K562 (cell line): Measurements from ENCODE around the gene TPD52L1. TPM values are rescaled to one million over a fixed set of nuclear protein-coding genes. Genes with fewer than 3 reads are reported as not detected.

Source experiments
- ATAC-seq: fragments of 200-7000 bp; cut with Tn5 transposase; 3 replicates; pipeline ENCODE4 v1.9.1; 2020; ENCODE audit warnings: moderate library complexity
- BruUV-seq: library from RNA; stranded (reverse); fragments of 400-500 nt; replicated peaks from 2 replicates; lab custom pipeline; 2021; lab: Mats Ljungman, UMichigan
- CTCF ChIA-PET: fragments of 300-600 bp; formaldehyde crosslinking; extraction: SDS; loops from one replicate; lab custom pipeline; 2021; ENCODE audit warnings: low intra/inter-chr PET ratio; lab: Yijun Ruan, JAX
- POLR2A ChIA-PET: fragments of 300-600, 350-650 bp; sonication (Branson Sonifier 250); formaldehyde crosslinking; extraction: SDS; loops from one replicate; lab custom pipeline; 2021; ENCODE audit warnings: antibody characterized with exemption, inconsistent platforms; lab: Yijun Ruan, JAX
- DNase-seq, 4 experiments: peaks; one replicate each; pipeline versions ENCODE4 v3.0.0 to v3.0.0-alpha.2; 2011 to 2018; ENCODE audit warnings: low spot score in 3 of 4, mixed read lengths in 3 of 4; ENCODE audit errors: extremely low read depth in 1 of 4
- FAIRE-seq: peaks from 2 replicates; lab custom pipeline; 2011; peaks lifted over from hg19 to GRCh38; lab: Jason Lieb, UNC
- H2AFZ ChIP-seq: 2 replicates; pipeline ENCODE4 v1.6.0; 2011; ENCODE audit warnings: low read depth, low read length, control low read depth, inconsistent platforms
- H3K27ac ChIP-seq: fragments of 200-600 bp; 3 replicates; pipeline ENCODE4 v1.8.0; 2011; ENCODE audit warnings: low read depth, mild to moderate bottlenecking, control low read depth, inconsistent platforms, low read length, moderate library complexity, mixed read lengths; ENCODE audit errors: extremely low read depth
- H3K27me3 ChIP-seq, 2 experiments: fragments of 300-600 bp in 1 of 2; 2 replicates in 1 of 2; 3 replicates in 1 of 2; pipeline versions ENCODE4 v1.6.0 to v1.8.0; 2011; ENCODE audit warnings: inconsistent platforms in 2 of 2, low read length in 2 of 2, mild to moderate bottlenecking in 1 of 2, mixed read lengths in 1 of 2, moderate library complexity in 1 of 2; ENCODE audit not compliant: control insufficient read depth in 2 of 2, insufficient read depth in 2 of 2
- H3K36me3 ChIP-seq: fragments of 300-600 bp; 3 replicates; pipeline ENCODE4 v1.8.0; 2011; ENCODE audit warnings: mild to moderate bottlenecking, low read length, inconsistent platforms; ENCODE audit not compliant: control insufficient read depth, insufficient read depth
- H3K4me1 ChIP-seq, 2 experiments: fragments of 200-600 bp in 1 of 2; replicated peaks in 1 of 2; 2 replicates in 1 of 2; 3 replicates in 1 of 2; pipeline versions ENCODE4 v1.5.1 to v1.8.0; 2011; ENCODE audit warnings: inconsistent platforms in 2 of 2, low read length in 2 of 2, mild to moderate bottlenecking in 1 of 2, mixed read lengths in 1 of 2, moderate library complexity in 1 of 2; ENCODE audit not compliant: control insufficient read depth in 2 of 2, insufficient read depth in 2 of 2
- H3K4me2 ChIP-seq: 2 replicates; pipeline ENCODE4 v1.6.1; 2011; ENCODE audit warnings: low read length, control low read depth, inconsistent platforms, mixed read lengths; ENCODE audit not compliant: insufficient read depth
- H3K4me3 ChIP-seq: fragments of 200-600 bp; sonication (generic), shearing (Covaris generic); 2 replicates; pipeline ENCODE4 v1.5.1; 2016; ENCODE audit warnings: control low read depth, inconsistent platforms
- H3K79me2 ChIP-seq: fragments of 200-600 bp; 3 replicates; pipeline ENCODE4 v1.8.0; 2011; ENCODE audit warnings: low read length, inconsistent platforms; ENCODE audit not compliant: control insufficient read depth, insufficient read depth
- H3K9ac ChIP-seq, 2 experiments: 2 replicates each; pipeline versions ENCODE4 v1.6.0 to v1.6.1; 2011; ENCODE audit warnings: low read depth in 2 of 2, low read length in 2 of 2, control low read depth in 1 of 2, inconsistent platforms in 1 of 2, mild to moderate bottlenecking in 1 of 2, mixed read lengths in 1 of 2; ENCODE audit not compliant: insufficient read depth in 1 of 2
- H3K9me1 ChIP-seq: one replicate; pipeline ENCODE4 v1.6.0; 2011; ENCODE audit warnings: inconsistent platforms, mild to moderate bottlenecking, low read length, moderate library complexity; ENCODE audit not compliant: control insufficient read depth, insufficient read depth
- H3K9me3 ChIP-seq: replicated peaks from 2 replicates; pipeline ENCODE4 v1.5.1; 2011; ENCODE audit warnings: low read depth, low read length, inconsistent platforms; ENCODE audit not compliant: control insufficient read depth, insufficient read depth
- H4K20me1 ChIP-seq: replicated peaks from 2 replicates; pipeline ENCODE4 v1.6.1; 2011; ENCODE audit warnings: low read length, inconsistent platforms, mixed read lengths; ENCODE audit not compliant: control insufficient read depth, insufficient read depth
- IFI16 ChIP-seq: fragments of 250-450 bp; sonication (Bioruptor Pico); IDR thresholded peaks from 2 replicates; pipeline ENCODE4 v2.1.2; 2022; ENCODE audit warnings: mild to moderate bottlenecking, inconsistent platforms
- MEF2D ChIP-seq: conservative IDR thresholded peaks from 2 replicates; pipeline ENCODE4 v1.6.1; 2016; ENCODE audit warnings: low read depth, missing genetic modification characterization, missing compliant biosample characterization
- OTX1 ChIP-seq: fragments of 450-650 bp; formaldehyde crosslinking; IDR thresholded peaks from 2 replicates; pipeline ENCODE4 v1.4.0; 2022; ENCODE audit warnings: mild to moderate bottlenecking
- SIRT6 ChIP-seq: IDR thresholded peaks from one replicate; pipeline ENCODE4 v1.6.1; 2012; ENCODE audit warnings: low read depth, mild to moderate bottlenecking, control low read depth, inconsistent platforms, low read length, moderate library complexity
- SMARCA5 ChIP-seq: fragments of 450-650 bp; IDR thresholded peaks from 2 replicates; pipeline ENCODE4 v1.6.1; 2016
- ZNF124 ChIP-seq: sonication (generic); formaldehyde crosslinking; IDR thresholded peaks from 2 replicates; pipeline ENCODE4 v1.8.1; 2022; ENCODE audit warnings: missing genetic modification reagents
- ZNF384 ChIP-seq: IDR thresholded peaks from 2 replicates; pipeline ENCODE4 v1.6.1; 2012; ENCODE audit warnings: low read depth, low read length, improper control_type of control experiment
- WGBS: fragments of 100-300 bp; shearing (Covaris generic); methylation state at CpG from one replicate; pipeline ENCODE4 v1.1.6; 2016; ENCODE audit warnings: low coverage, mixed read lengths; ENCODE audit not compliant: insufficient coverage; ENCODE audit errors: missing lambda C conversion rate; 5-methylcytosine and 5-hydroxymethylcytosine counted together
- in situ Hi-C: fragments of 300-500 bp; cut with MboI; formaldehyde crosslinking; loops from 4 replicates; pipeline ENCODE4 v1.15.0; 2018; ENCODE audit warnings: inconsistent platforms, mixed read lengths
- intact Hi-C: fragments of 100-400 bp; cut with micrococcal nuclease; formaldehyde crosslinking; loops from 2 replicates; pipeline ENCODE4 v1.14.2; 2022
- polyA plus RNA-seq, 8 experiments: library from polyadenylated mRNA; depleted of rRNA in 4 of 8; stranded (reverse) in 5 of 8; unstranded in 3 of 8; fragments of >200 nt; fragmentation: Nextera tagmentation in 2 of 8; fragmentation: Illumina TruSeq in 1 of 8; extraction: Ambion mirVana in 2 of 8; extraction: Trizol in 1 of 8; gene quantifications; 2 replicates each; pipeline versions ENCODE4 v1.2.1 to v1.2.3, GENCODE V29; 2011 to 2014; ENCODE audit warnings: inconsistent platforms in 1 of 8, missing spikeins in 1 of 8
- total RNA-seq, 7 experiments: library from RNA; depleted of rRNA in 6 of 7; stranded (reverse); fragments of >200 nt in 6 of 7; fragmentation: Illumina TruSeq in 2 of 7; extraction: Trizol in 2 of 7; gene quantifications; 2 replicates each; pipeline versions ENCODE4 v1.2.1 to v1.2.3, GENCODE V29; 2011 to 2021; ENCODE audit warnings: low replicate concordance in 1 of 7
- TF ChIP-seq, protein P1 (sequence below): IDR thresholded peaks from 2 replicates; pipeline ENCODE4 v1.6.1; 2016; ENCODE audit warnings: missing genetic modification characterization, missing compliant biosample characterization
- TF ChIP-seq, protein P2 (sequence below): fragments of 450-650 bp; formaldehyde crosslinking; IDR thresholded peaks from 2 replicates; pipeline ENCODE4 v1.4.0; 2022; ENCODE audit warnings: mild to moderate bottlenecking, moderate library complexity

The TPD52L1 gene
- total and polyA plus RNA-seq, 9 of the 15 experiments (the other 6 are each of a cell fraction or from before 2014, with no cell fraction given): 12.9 to 149 (median 75.7) TPM

DNA sequence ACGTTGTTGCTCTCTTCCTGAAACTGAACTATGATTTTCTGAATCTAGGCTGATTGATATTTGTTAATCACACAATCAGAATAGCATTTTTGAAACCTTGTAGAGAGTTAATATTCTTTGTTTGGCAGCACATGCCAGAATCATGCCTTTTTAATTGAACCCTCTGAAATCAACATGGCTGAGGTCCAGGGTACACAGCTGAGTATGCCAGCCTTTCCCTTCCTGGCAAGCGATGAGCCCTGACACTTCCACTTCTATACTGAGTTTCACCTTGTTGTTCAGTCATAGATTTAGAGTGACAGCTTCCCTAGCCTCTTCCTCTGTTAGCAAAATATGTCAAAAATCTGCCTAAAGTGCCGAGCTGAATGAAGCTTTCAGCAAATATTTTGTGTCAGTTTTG lies 141.4 kb downstream of the TPD52L1 start:
- CTCF ChIA-PET: no interaction called here
- intact Hi-C loops (no loop called here), in situ Hi-C loops (no loop called here)
- H3K4me1 ChIP-seq: peaks cover 0 to 34% of the 10 kb centered on the region in 2 experiments; a peak in 2 of 5 replicates
- no TSS peak for BruUV-seq
- no peak overlapping the region for H3K9ac ChIP-seq
- ATAC-seq: no peak
- TF ChIP-seq, protein P1, sequence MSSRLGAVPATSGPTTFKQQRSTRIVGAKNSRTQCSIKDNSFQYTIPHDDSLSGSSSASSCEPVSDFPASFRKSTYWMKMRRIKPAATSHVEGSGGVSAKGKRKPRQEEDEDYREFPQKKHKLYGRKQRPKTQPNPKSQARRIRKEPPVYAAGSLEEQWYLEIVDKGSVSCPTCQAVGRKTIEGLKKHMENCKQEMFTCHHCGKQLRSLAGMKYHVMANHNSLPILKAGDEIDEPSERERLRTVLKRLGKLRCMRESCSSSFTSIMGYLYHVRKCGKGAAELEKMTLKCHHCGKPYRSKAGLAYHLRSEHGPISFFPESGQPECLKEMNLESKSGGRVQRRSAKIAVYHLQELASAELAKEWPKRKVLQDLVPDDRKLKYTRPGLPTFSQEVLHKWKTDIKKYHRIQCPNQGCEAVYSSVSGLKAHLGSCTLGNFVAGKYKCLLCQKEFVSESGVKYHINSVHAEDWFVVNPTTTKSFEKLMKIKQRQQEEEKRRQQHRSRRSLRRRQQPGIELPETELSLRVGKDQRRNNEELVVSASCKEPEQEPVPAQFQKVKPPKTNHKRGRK: no peak
- TF ChIP-seq ZNF124 (CRISPR knock-in tag): no peak
- no peak for TF ChIP-seq SMARCA5
- TF ChIP-seq, all 486 proteins: peak for 0
- Histone ChIP-seq H3K9me3 (no peaks in the 10 kb centered on the region), H3K36me3 (peaks cover 100% of the 10 kb centered on the region), H2AFZ (no peak overlapping the region), H3K4me2 (no peak overlapping the region), H3K9me1 (peaks cover 4% of the 10 kb centered on the region), H3K4me3 (no peak overlapping the region), H4K20me1 (peaks cover 4% of the 10 kb centered on the region; the same call in 1 of the 2 replicates), H3K27ac (no peak overlapping the region), H3K79me2 (peaks cover 84% of the 10 kb centered on the region), H3K27me3 (no peaks in the 10 kb centered on the region)
- DNase-seq (no peak), FAIRE-seq (no peak)
- POLR2A ChIA-PET: interaction anchor here (0.9 kb wide), 1 partner anchor 9 kb away, joined by 3 read pairs; no protein-coding TSS in a partner anchor
- 76% methylated on average over 3 of the region's 3 CpGs for WGBS

DNA sequence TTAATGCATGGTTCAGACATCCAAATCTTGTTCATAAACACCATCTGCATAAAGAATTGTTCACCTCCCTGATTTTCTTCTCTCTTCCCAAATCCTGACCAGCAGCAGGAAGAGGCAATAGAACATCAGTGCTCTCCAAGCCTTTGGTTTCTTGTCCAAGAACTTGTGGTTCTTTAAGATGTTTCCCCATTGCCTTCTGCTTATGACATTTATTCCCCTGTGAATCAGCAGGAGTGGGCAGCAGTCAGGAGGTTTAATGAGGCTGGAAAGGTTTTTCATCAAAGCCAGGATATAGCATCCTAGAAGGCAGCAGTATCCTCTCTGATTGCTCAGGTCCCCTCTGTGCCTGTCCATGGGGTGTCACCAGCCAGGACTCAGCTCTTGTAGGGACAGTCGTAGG lies 142.9 kb downstream of the TPD52L1 start:
- Histone ChIP-seq H3K4me3 (no peak overlapping the region), H3K9me1 (peaks cover 4% of the 10 kb centered on the region), H3K27me3 (no peaks in the 10 kb centered on the region), H3K79me2 (peaks cover 94% of the 10 kb centered on the region), H3K27ac (no peak overlapping the region), H3K9ac (no peak overlapping the region), H2AFZ (no peak overlapping the region), H3K4me1 (peaks cover 1 to 37% of the 10 kb centered on the region in 2 experiments; a peak in 3 of 5 replicates), H3K4me2 (peak overlapping the region; percentile 1; the same call in 1 of the 2 replicates), H4K20me1 (peaks cover 4% of the 10 kb centered on the region; the same call in 1 of the 2 replicates), H3K9me3 (no peaks in the 10 kb centered on the region), H3K36me3 (peaks cover 91% of the 10 kb centered on the region)
- FAIRE-seq: no peak
- ChIA-PET POLR2A (no interaction called here), CTCF (no interaction called here)
- ATAC-seq: no peak
- 80% methylated on average over 1 of the region's 1 CpG for WGBS
- in situ Hi-C loops (no loop called here), intact Hi-C loops (no loop called here)
- no TSS peak for BruUV-seq
- DNase-seq: no peak
- TF ChIP-seq MEF2D (tag) (no peak), OTX1 (CRISPR knock-in tag) (no peak), IFI16 (CRISPR knock-in tag) (no peak), SIRT6 (no peak), ZNF384 (no peak)
- TF ChIP-seq, protein P2, sequence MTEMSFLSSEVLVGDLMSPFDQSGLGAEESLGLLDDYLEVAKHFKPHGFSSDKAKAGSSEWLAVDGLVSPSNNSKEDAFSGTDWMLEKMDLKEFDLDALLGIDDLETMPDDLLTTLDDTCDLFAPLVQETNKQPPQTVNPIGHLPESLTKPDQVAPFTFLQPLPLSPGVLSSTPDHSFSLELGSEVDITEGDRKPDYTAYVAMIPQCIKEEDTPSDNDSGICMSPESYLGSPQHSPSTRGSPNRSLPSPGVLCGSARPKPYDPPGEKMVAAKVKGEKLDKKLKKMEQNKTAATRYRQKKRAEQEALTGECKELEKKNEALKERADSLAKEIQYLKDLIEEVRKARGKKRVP: no peak
